SK-N-SH (cell line): ENCODE measurements around the gene PAQR6. TPM values are rescaled to one million over a fixed set of nuclear protein-coding genes. Genes with fewer than 3 reads are reported as not detected.

Experiments
- CTCF ChIA-PET: fragments of 300-600, 350-600 bp; formaldehyde crosslinking; extraction: SDS; loops from one replicate; lab custom pipeline; 2021; lab: Yijun Ruan, JAX
- POLR2A ChIA-PET: fragments of 350-600 bp; sonication (Branson Sonifier 250); formaldehyde crosslinking; extraction: SDS; loops from one replicate; lab custom pipeline; 2020; ENCODE audit warnings: antibody characterized with exemption, inconsistent platforms; lab: Yijun Ruan, JAX
- DNase-seq: peaks from one replicate; pipeline ENCODE4 v3.0.0; 2012
- H2AFZ ChIP-seq: fragments of 200-600 bp; sonication (generic); 2 replicates; pipeline ENCODE4 v1.8.1; 2016; ENCODE audit warnings: antibody characterized with exemption, mild to moderate bottlenecking, low read depth
- H3F3A ChIP-seq: fragments of 200-600 bp; sonication (generic); replicated peaks from 2 replicates; pipeline ENCODE3; 2016; ENCODE audit warnings: antibody characterized with exemption, mild to moderate bottlenecking; ENCODE audit not compliant: insufficient read depth
- H3K27ac ChIP-seq, 2 experiments: fragments of 200-500 bp in 1 of 2; fragments of 200-600 bp in 1 of 2; sonication (Bioruptor generic) in 1 of 2; sonication (generic), shearing (Covaris generic) in 1 of 2; 2 replicates each; pipeline versions ENCODE4 v1.5.1 to v1.6.1; 2014 to 2016; ENCODE audit warnings: low read depth in 2 of 2, inconsistent platforms in 1 of 2, low read length in 1 of 2, mild to moderate bottlenecking in 1 of 2, mixed read lengths in 1 of 2
- H3K27me3 ChIP-seq: fragments of 200-600 bp; sonication (generic), shearing (Covaris generic); 2 replicates; pipeline ENCODE4 v1.6.1; 2016; ENCODE audit warnings: mixed run types; ENCODE audit not compliant: insufficient read depth
- H3K36me3 ChIP-seq, 2 experiments: fragments of 200-500 bp in 1 of 2; fragments of 200-600 bp in 1 of 2; sonication (Bioruptor generic) in 1 of 2; sonication (generic) in 1 of 2; replicated peaks in 1 of 2; 2 replicates each; pipeline versions ENCODE3 to v1.5.1; 2014 to 2016; ENCODE audit warnings: low read length in 1 of 2, mild to moderate bottlenecking in 1 of 2; ENCODE audit not compliant: insufficient read depth in 2 of 2, control insufficient read depth in 1 of 2
- H3K4me1 ChIP-seq, 2 experiments: fragments of 200-500 bp in 1 of 2; fragments of 200-600 bp in 1 of 2; sonication (Bioruptor generic) in 1 of 2; sonication (generic), shearing (Covaris generic) in 1 of 2; 2 replicates each; pipeline versions ENCODE4 v1.5.1 to v1.6.1; 2014 to 2016; ENCODE audit warnings: low read depth in 1 of 2, low read length in 1 of 2, mixed run types in 1 of 2; ENCODE audit not compliant: insufficient read depth in 2 of 2, control insufficient read depth in 1 of 2
- H3K4me2 ChIP-seq: fragments of 200-600 bp; sonication (generic), shearing (Covaris generic); 2 replicates; pipeline ENCODE4 v1.6.1; 2017; ENCODE audit warnings: mixed run types
- H3K4me3 ChIP-seq, 2 experiments: fragments of 200-500 bp in 1 of 2; fragments of 200-600 bp in 1 of 2; sonication (Bioruptor generic) in 1 of 2; sonication (generic), shearing (Covaris generic) in 1 of 2; 2 replicates each; pipeline versions ENCODE4 v1.5.1 to v1.8.1; 2014 to 2016; ENCODE audit warnings: low read depth in 2 of 2, inconsistent platforms in 1 of 2, low read length in 1 of 2, mild to moderate bottlenecking in 1 of 2, mixed read lengths in 1 of 2, moderate library complexity in 1 of 2
- H3K79me2 ChIP-seq: fragments of 200-600 bp; sonication (generic); 2 replicates; pipeline ENCODE4 v1.8.1; 2017; ENCODE audit warnings: mild to moderate bottlenecking; ENCODE audit not compliant: insufficient read depth
- H3K9ac ChIP-seq: fragments of 200-600 bp; sonication (generic); 2 replicates; pipeline ENCODE4 v1.6.1; 2017; ENCODE audit warnings: mixed run types
- H3K9me2 ChIP-seq: fragments of 200-600 bp; sonication (generic); 2 replicates; pipeline ENCODE4 v1.6.1; 2017; ENCODE audit warnings: mixed run types
- H3K9me3 ChIP-seq: fragments of 200-600 bp; sonication (generic); 2 replicates; pipeline ENCODE4 v1.6.1; 2017; ENCODE audit warnings: mixed run types, mild to moderate bottlenecking, moderate library complexity
- H4K20me1 ChIP-seq: fragments of 200-600 bp; sonication (generic); 2 replicates; pipeline ENCODE4 v1.6.1; 2017; ENCODE audit warnings: mild to moderate bottlenecking, mixed run types; ENCODE audit not compliant: insufficient read depth
- CTCF ChIP-seq: fragments of 200-600 bp; sonication (generic); IDR thresholded peaks from 2 replicates; pipeline ENCODE4 v1.6.1; 2017; ENCODE audit warnings: antibody characterized with exemption, mild to moderate bottlenecking, moderate library complexity
- ELF1 ChIP-seq: IDR thresholded peaks from 2 replicates; pipeline ENCODE4 v1.4.0; 2012
- FOSL2 ChIP-seq: IDR thresholded peaks from 2 replicates; pipeline ENCODE4 v1.4.0; 2012; ENCODE audit warnings: low read depth, mild to moderate bottlenecking, moderate library complexity, borderline replicate concordance
- FOXM1 ChIP-seq: IDR thresholded peaks from 2 replicates; pipeline ENCODE4 v1.4.0; 2012; ENCODE audit warnings: low read depth, mild to moderate bottlenecking
- GABPA ChIP-seq: IDR thresholded peaks from 2 replicates; pipeline ENCODE4 v1.4.0; 2012; ENCODE audit warnings: low read depth, mild to moderate bottlenecking
- JUND ChIP-seq: IDR thresholded peaks from 2 replicates; pipeline ENCODE4 v1.4.0; 2012
- MAX ChIP-seq: IDR thresholded peaks from 2 replicates; pipeline ENCODE4 v1.4.0; 2012; ENCODE audit warnings: low read depth
- NFIC ChIP-seq: IDR thresholded peaks from 2 replicates; pipeline ENCODE4 v1.4.0; 2012; ENCODE audit warnings: borderline replicate concordance
- RAD21 ChIP-seq: IDR thresholded peaks from 2 replicates; pipeline ENCODE4 v1.6.1; 2012; ENCODE audit warnings: mild to moderate bottlenecking, low read length
- REST ChIP-seq: IDR thresholded peaks from 2 replicates; pipeline ENCODE4 v1.6.1; 2012; ENCODE audit warnings: mild to moderate bottlenecking, low read depth, low read length, moderate library complexity
- SIN3A ChIP-seq: IDR thresholded peaks from 2 replicates; pipeline ENCODE4 v1.6.1; 2012; ENCODE audit warnings: low read depth, mild to moderate bottlenecking, low read length, moderate library complexity, borderline replicate concordance
- SMC3 ChIP-seq: IDR thresholded peaks from 2 replicates; pipeline ENCODE4 v1.6.1; 2012; ENCODE audit warnings: low read depth, low read length, improper control_type of control experiment
- YY1 ChIP-seq: IDR thresholded peaks from 2 replicates; pipeline ENCODE4 v1.4.0; 2012; ENCODE audit warnings: low read depth, mild to moderate bottlenecking
- WGBS: methylation state at CpG from one replicate; pipeline ENCODE4 v1.1.6; 2017; ENCODE audit warnings: low lambda C conversion rate; 5-methylcytosine and 5-hydroxymethylcytosine counted together
- polyA plus RNA-seq, 3 experiments: library from polyadenylated mRNA; depleted of rRNA; stranded (reverse); fragments of >200 nt; gene quantifications; 2 replicates each; pipeline ENCODE4 v1.2.3, GENCODE V29; 2012
- TF ChIP-seq, protein P1 (sequence below): fragments of 150-350 bp; IDR thresholded peaks from 2 replicates; pipeline ENCODE4 v1.6.1; 2017; ENCODE audit warnings: antibody characterized with exemption, low read length, low read depth, borderline replicate concordance
- TF ChIP-seq, protein P2 (sequence below): IDR thresholded peaks from 2 replicates; pipeline ENCODE4; 2012
- TF ChIP-seq, protein P3 (sequence below): fragments of 150-350 bp; IDR thresholded peaks from 2 replicates; pipeline ENCODE4 v1.6.1; 2016; ENCODE audit warnings: mild to moderate bottlenecking, low read depth, low read length

PAQR6 gene
- polyA plus RNA-seq, 1 of the 3 experiments (the other 2 are of a cell fraction) = 2.4 TPM

- no peaks in the 10 kb centered on the region for H3K9me3 ChIP-seq
- H3K4me3 ChIP-seq = no peak overlapping the region
- CTCF ChIA-PET = interaction anchor here (0.8 to 1.4 kb wide), 3 partner anchors 38 to 134 kb away, joined by 3 to 5 read pairs (median 4); no protein-coding TSS in a partner anchor
- no peak overlapping the region for H3K9ac ChIP-seq
- H3K27ac ChIP-seq = peak overlapping the region in 1 of 2 experiments; percentile 56; a peak in 2 of 4 replicates
- H3K27me3 ChIP-seq = no peaks in the 10 kb centered on the region
- no peak for DNase-seq
- TF ChIP-seq, protein P1, sequence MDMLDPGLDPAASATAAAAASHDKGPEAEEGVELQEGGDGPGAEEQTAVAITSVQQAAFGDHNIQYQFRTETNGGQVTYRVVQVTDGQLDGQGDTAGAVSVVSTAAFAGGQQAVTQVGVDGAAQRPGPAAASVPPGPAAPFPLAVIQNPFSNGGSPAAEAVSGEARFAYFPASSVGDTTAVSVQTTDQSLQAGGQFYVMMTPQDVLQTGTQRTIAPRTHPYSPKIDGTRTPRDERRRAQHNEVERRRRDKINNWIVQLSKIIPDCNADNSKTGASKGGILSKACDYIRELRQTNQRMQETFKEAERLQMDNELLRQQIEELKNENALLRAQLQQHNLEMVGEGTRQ = no peak
- TF ChIP-seq, protein P2, sequence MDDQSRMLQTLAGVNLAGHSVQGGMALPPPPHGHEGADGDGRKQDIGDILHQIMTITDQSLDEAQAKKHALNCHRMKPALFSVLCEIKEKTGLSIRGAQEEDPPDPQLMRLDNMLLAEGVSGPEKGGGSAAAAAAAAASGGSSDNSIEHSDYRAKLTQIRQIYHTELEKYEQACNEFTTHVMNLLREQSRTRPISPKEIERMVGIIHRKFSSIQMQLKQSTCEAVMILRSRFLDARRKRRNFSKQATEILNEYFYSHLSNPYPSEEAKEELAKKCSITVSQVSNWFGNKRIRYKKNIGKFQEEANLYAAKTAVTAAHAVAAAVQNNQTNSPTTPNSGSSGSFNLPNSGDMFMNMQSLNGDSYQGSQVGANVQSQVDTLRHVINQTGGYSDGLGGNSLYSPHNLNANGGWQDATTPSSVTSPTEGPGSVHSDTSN = no peak
- TF ChIP-seq YY1 (no peak), ELF1 (no peak), FOSL2 (no peak), FOXM1 (no peak), MAX (no peak), JUND (no peak)
- TF ChIP-seq, protein P3, sequence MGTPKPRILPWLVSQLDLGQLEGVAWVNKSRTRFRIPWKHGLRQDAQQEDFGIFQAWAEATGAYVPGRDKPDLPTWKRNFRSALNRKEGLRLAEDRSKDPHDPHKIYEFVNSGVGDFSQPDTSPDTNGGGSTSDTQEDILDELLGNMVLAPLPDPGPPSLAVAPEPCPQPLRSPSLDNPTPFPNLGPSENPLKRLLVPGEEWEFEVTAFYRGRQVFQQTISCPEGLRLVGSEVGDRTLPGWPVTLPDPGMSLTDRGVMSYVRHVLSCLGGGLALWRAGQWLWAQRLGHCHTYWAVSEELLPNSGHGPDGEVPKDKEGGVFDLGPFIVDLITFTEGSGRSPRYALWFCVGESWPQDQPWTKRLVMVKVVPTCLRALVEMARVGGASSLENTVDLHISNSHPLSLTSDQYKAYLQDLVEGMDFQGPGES = no peak
- peaks cover 7% of the 10 kb centered on the region; the same call in 1 of the 2 replicates for H3K79me2 ChIP-seq
- no peaks in the 10 kb centered on the region for H3K9me2 ChIP-seq
- no peak overlapping the region for H2AFZ ChIP-seq
- H3K4me1 ChIP-seq = peaks cover 10 to 11% of the 10 kb centered on the region in 2 experiments; a peak in 3 of 4 replicates
- H3F3A ChIP-seq = peaks cover 26% of the 10 kb centered on the region
- H4K20me1 ChIP-seq = peaks cover 13% of the 10 kb centered on the region; the same call in 1 of the 2 replicates
- POLR2A ChIA-PET = interaction anchor here (1.4 kb wide), 1 partner anchor 10 kb away, joined by 3 read pairs; no protein-coding TSS in a partner anchor
- H3K4me2 ChIP-seq = peak overlapping the region; percentile 39; the same call in 1 of the 2 replicates
- peaks cover 76 to 77% of the 10 kb centered on the region in 2 experiments for H3K36me3 ChIP-seq
- WGBS = 88% methylated on average over 9 of the region's 9 CpGs
Observed at GRCh38 chr1:156263288-156263655, 15.4 kb upstream of the PAQR6 start.

- peak overlapping the region; percentile 39; the same call in 1 of the 2 replicates for H3K4me2 ChIP-seq
- no peak overlapping the region for H3K4me3 ChIP-seq
- DNase-seq = no peak
- ChIA-PET CTCF (interaction anchor here (0.6 to 1.4 kb wide), 4 partner anchors 37 to 337 kb away, joined by 3 to 5 read pairs (median 4); no protein-coding TSS in a partner anchor), POLR2A (interaction anchor here (0.7 to 1.4 kb wide), 3 partner anchors 11 to 1230 kb away, joined by 3 read pairs; no protein-coding TSS in a partner anchor)
- H3K36me3 ChIP-seq = peaks cover 72 to 77% of the 10 kb centered on the region in 2 experiments
- WGBS = 72% methylated on average over 9 of the region's 9 CpGs
- peak overlapping the region in 1 of 2 experiments; percentile 56; a peak in 2 of 4 replicates for H3K27ac ChIP-seq
- peaks cover 7% of the 10 kb centered on the region; the same call in 1 of the 2 replicates for H3K79me2 ChIP-seq
- H3K9ac ChIP-seq = no peak overlapping the region
- H2AFZ ChIP-seq = no peak overlapping the region
- no peaks in the 10 kb centered on the region for H3K27me3 ChIP-seq
- peaks cover 11 to 16% of the 10 kb centered on the region in 2 experiments; a peak in 3 of 4 replicates for H3K4me1 ChIP-seq
- peaks cover 26% of the 10 kb centered on the region for H3F3A ChIP-seq
- no peaks in the 10 kb centered on the region for H3K9me2 ChIP-seq
- H4K20me1 ChIP-seq = peaks cover 13% of the 10 kb centered on the region; the same call in 1 of the 2 replicates
- no peaks in the 10 kb centered on the region for H3K9me3 ChIP-seq
- TF ChIP-seq SMC3 (no peak), NFIC (0 out of 2 replicates have a peak, but pooled peaks have one; percentile 8), JUND (peak; percentile 16; the same call in 1 of the 2 replicates), SIN3A (no peak), GABPA (no peak), FOXM1 (no peak), REST (no peak), CTCF (no peak), RAD21 (no peak)
Observed at GRCh38 chr1:156262461-156263287, 14.8 kb upstream of the PAQR6 start.
